ENCODE results near the gene STMN3.
A peak's percentile ranks its signal among the peaks of the same experiment; 100 is the strongest.

The STMN3 gene

GRCh38 chr20:63653041-63653973 lies at the start of gene STMN3:
STMN3 (minus strand) TSS chr20:63653424; CDS start chr20:63653345, 79 bp downstream.
- peak; percentile 70 to 74 for DNase-seq

- DNase-seq = no peak
Observed at GRCh38 chr20:63702036-63702665, 48.9 kb upstream of the STMN3 start.

- no peak for DNase-seq
Observed at GRCh38 chr20:63701329-63702035, 48.3 kb upstream of the STMN3 start.

- DNase-seq = no peak
Observed at GRCh38 chr20:63701051-63701328, 47.8 kb upstream of the STMN3 start.

- no peak for DNase-seq
Observed at GRCh38 chr20:63700199-63701050, 47.2 kb upstream of the STMN3 start.

GRCh38 chr20:63699466-63700198 lies 46.4 kb upstream of the STMN3 start:
- DNase-seq = no peak

- DNase-seq = no peak
Observed at GRCh38 chr20:63698739-63699465, 45.7 kb upstream of the STMN3 start.

- DNase-seq = no peak
Observed at GRCh38 chr20:63697868-63698545, 44.8 kb upstream of the STMN3 start.

GRCh38 chr20:63697357-63697867 lies 44.2 kb upstream of the STMN3 start:
- no peak for DNase-seq

- DNase-seq = no peak
Observed at GRCh38 chr20:63696628-63697356, 43.6 kb upstream of the STMN3 start, which contains the start of gene TNFRSF6B. TNFRSF6B (plus strand) TSS chr20:63696652; CDS start chr20:63696768, 116 bp downstream.

GRCh38 chr20:63696306-63696627 lies 43.0 kb upstream of the STMN3 start:
- DNase-seq = peak; percentile 31 to 52

GRCh38 chr20:63695424-63696305 lies 42.4 kb upstream of the STMN3 start:
- no peak for DNase-seq

GRCh38 chr20:63694584-63695423 lies 41.6 kb upstream of the STMN3 start:
- DNase-seq = no peak

GRCh38 chr20:63693733-63694583 lies 40.7 kb upstream of the STMN3 start:
- DNase-seq = no peak

GRCh38 chr20:63693083-63693732 lies 40.0 kb upstream of the STMN3 start:
- no peak for DNase-seq

- DNase-seq = no peak
Observed at GRCh38 chr20:63692436-63693082, 39.3 kb upstream of the STMN3 start.
